ENCODE data around the gene NEU2.

NEU2 gene

GRCh38 chr2:233044974-233045605, 12.6 kb downstream of the NEU2 start:
- no peak overlapping the region for H3K4me3 ChIP-seq (ENCODE audit: low read depth in 1 of 2, low read length in 1 of 2)
- H3K4me1 ChIP-seq (ENCODE audit: control insufficient read depth in 1 of 2, insufficient read depth in 1 of 2, low read depth in 1 of 2, low read length in 1 of 2) = no peaks in the 10 kb centered on the region
- H3K9me3 ChIP-seq = no peaks in the 10 kb centered on the region
- no peak for TF ChIP-seq CTCF (IDR thresholded peaks at IDR 0.05)
- no peak overlapping the region for H3K27ac ChIP-seq
- peaks cover 12% of the 10 kb centered on the region for H3K27me3 ChIP-seq
- no peaks in the 10 kb centered on the region for H3K36me3 ChIP-seq

- H3K4me3 ChIP-seq (ENCODE audit: low read depth in 1 of 2, low read length in 1 of 2) = no peak overlapping the region
- H3K36me3 ChIP-seq = no peaks in the 10 kb centered on the region
- H3K27ac ChIP-seq = no peak overlapping the region
- H3K4me1 ChIP-seq (ENCODE audit: control insufficient read depth in 1 of 2, insufficient read depth in 1 of 2, low read depth in 1 of 2, low read length in 1 of 2) = peaks cover 0 to 3% of the 10 kb centered on the region in 2 experiments
- H3K27me3 ChIP-seq = peaks cover 17% of the 10 kb centered on the region
- TF ChIP-seq CTCF (IDR thresholded peaks at IDR 0.05) = no peak
- no peaks in the 10 kb centered on the region for H3K9me3 ChIP-seq
These were observed 14.7 kb downstream of the NEU2 start for GRCh38 chr2:233047206-233047605.

DNA sequence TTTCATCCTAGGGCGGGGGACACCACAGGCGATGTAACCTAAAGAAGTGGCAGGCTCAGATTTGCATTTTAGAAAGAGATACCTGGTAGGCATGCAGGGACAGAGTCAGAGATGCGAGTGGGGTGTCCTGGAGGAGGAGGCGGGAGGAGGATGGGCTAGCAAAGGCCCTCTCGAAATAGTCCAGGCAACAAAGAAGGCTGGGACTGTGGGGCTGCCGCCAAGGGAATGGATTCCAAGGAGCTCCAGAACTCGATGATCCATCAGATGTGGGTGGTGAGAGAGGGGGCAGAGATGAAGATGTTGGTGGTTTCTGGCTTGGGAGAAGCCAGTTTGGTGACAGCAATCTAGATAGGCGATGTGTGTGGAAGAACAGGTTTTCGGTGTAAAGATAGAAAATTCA, 15.2 kb downstream of the NEU2 start:
- peaks cover 0 to 3% of the 10 kb centered on the region in 2 experiments for H3K4me1 ChIP-seq (ENCODE audit: control insufficient read depth in 1 of 2, insufficient read depth in 1 of 2, low read depth in 1 of 2, low read length in 1 of 2)
- TF ChIP-seq CTCF (IDR thresholded peaks at IDR 0.05) = no peak
- H3K4me3 ChIP-seq (ENCODE audit: low read depth in 1 of 2, low read length in 1 of 2) = no peak overlapping the region
- H3K27ac ChIP-seq = no peak overlapping the region
- H3K27me3 ChIP-seq = peaks cover 17% of the 10 kb centered on the region
- H3K9me3 ChIP-seq = no peaks in the 10 kb centered on the region
- H3K36me3 ChIP-seq = no peaks in the 10 kb centered on the region

GRCh38 chr2:233048569-233049193, 16.2 kb downstream of the NEU2 start:
- no peak for TF ChIP-seq CTCF (IDR thresholded peaks at IDR 0.05)
- peaks cover 0 to 3% of the 10 kb centered on the region in 2 experiments for H3K4me1 ChIP-seq (ENCODE audit: control insufficient read depth in 1 of 2, insufficient read depth in 1 of 2, low read depth in 1 of 2, low read length in 1 of 2)
- H3K27me3 ChIP-seq = peaks cover 17% of the 10 kb centered on the region
- no peak overlapping the region for H3K27ac ChIP-seq
- no peaks in the 10 kb centered on the region for H3K9me3 ChIP-seq
- H3K4me3 ChIP-seq (ENCODE audit: low read depth in 1 of 2, low read length in 1 of 2) = no peak overlapping the region
- H3K36me3 ChIP-seq = no peaks in the 10 kb centered on the region

- no peak for TF ChIP-seq CTCF (IDR thresholded peaks at IDR 0.05)
- Histone ChIP-seq H3K27ac (no peak overlapping the region), H3K27me3 (peaks cover 17% of the 10 kb centered on the region), H3K36me3 (no peaks in the 10 kb centered on the region), H3K4me3 (ENCODE audit: low read depth in 1 of 2, low read length in 1 of 2) (no peak overlapping the region), H3K4me1 (ENCODE audit: control insufficient read depth in 1 of 2, insufficient read depth in 1 of 2, low read depth in 1 of 2, low read length in 1 of 2) (peaks cover 0 to 9% of the 10 kb centered on the region in 2 experiments), H3K9me3 (no peaks in the 10 kb centered on the region)
These were observed 16.8 kb downstream of the NEU2 start for GRCh38 chr2:233049194-233049761.
